Uterus (tissue), 4 donors: ENCODE data around the gene MYD88. TPM values are rescaled to one million over a fixed set of nuclear protein-coding genes. Genes with fewer than 3 reads are reported as not detected.
"Not testable (repeated sequence)": the region's sequence is repeated elsewhere in the genome, so short reads cannot be mapped to it uniquely, and the experiment has no call there.

Experiments used
- DNase-seq, 2 donors: peaks; one replicate each; pipeline ENCODE4 v3.0.0-alpha.2; 2019 to 2020
- H3K27ac ChIP-seq, 2 donors: fragments of 200-600 bp; sonication (generic); 1 replicate in 1 of 2; 2 replicates in 1 of 2; pipeline ENCODE4 v1.5.1; 2016 to 2018
- H3K27me3 ChIP-seq, 2 donors: fragments of 200-600 bp; sonication (generic); one replicate each; pipeline ENCODE4 v1.5.1; 2018 to 2019; ENCODE audit warnings: control low read depth in 1 of 2
- H3K36me3 ChIP-seq, 2 donors: fragments of 200-600 bp; sonication (generic); one replicate each; pipeline ENCODE4 v1.5.1; 2019; ENCODE audit warnings: control low read depth in 1 of 2
- H3K4me1 ChIP-seq, 2 donors: fragments of 200-600 bp; sonication (generic); one replicate each; pipeline ENCODE4 v1.5.1; 2018 to 2019; ENCODE audit warnings: control low read depth in 1 of 2
- H3K4me3 ChIP-seq, 2 donors: fragments of 200-600 bp; sonication (generic); 1 replicate in 1 of 2; 2 replicates in 1 of 2; pipeline ENCODE4 v1.5.1; 2018 to 2019; ENCODE audit warnings: mild to moderate bottlenecking in 1 of 2
- H3K9me3 ChIP-seq, 2 donors: fragments of 200-600 bp; sonication (generic); one replicate each; pipeline ENCODE4 v1.5.1; 2019; ENCODE audit warnings: control low read depth in 1 of 2
- POLR2A ChIP-seq, 2 donors: fragments of 450-650 bp; IDR thresholded peaks; one replicate each; pipeline ENCODE4 v1.6.1; 2016; ENCODE audit warnings: antibody characterized with exemption in 2 of 2, mild to moderate bottlenecking in 1 of 2, moderate library complexity in 1 of 2
- intact Hi-C: fragments of 100-400 bp; cut with DNase I; formaldehyde crosslinking; loops from one replicate; pipeline ENCODE4 v1.15.1; 2023; ENCODE audit warnings: low total_unique reads
- total RNA-seq, 4 donors: library from RNA; depleted of rRNA in 3 of 4; stranded (reverse); fragments of >200 nt in 3 of 4; gene quantifications; one replicate each; pipeline versions ENCODE4 v1.1.0 to v1.2.4, GENCODE V29; 2014 to 2023
- TF ChIP-seq, protein P1 (sequence below), 4 experiments: fragments of 200-600 bp in 2 of 4; fragments of 450-650 bp in 2 of 4; sonication (generic) in 2 of 4; IDR thresholded peaks; one replicate each; pipeline ENCODE4 v1.5.1; 2016 to 2019; ENCODE audit warnings: antibody characterized with exemption in 4 of 4, mild to moderate bottlenecking in 2 of 4, moderate library complexity in 1 of 4
- donor health status: DM: yes; HTN: yes; CAD: no.

The MYD88 gene
- total RNA-seq, 4 donors from 2014 or later: 2.0 to 30.9 (median 22.3) TPM

DNA sequence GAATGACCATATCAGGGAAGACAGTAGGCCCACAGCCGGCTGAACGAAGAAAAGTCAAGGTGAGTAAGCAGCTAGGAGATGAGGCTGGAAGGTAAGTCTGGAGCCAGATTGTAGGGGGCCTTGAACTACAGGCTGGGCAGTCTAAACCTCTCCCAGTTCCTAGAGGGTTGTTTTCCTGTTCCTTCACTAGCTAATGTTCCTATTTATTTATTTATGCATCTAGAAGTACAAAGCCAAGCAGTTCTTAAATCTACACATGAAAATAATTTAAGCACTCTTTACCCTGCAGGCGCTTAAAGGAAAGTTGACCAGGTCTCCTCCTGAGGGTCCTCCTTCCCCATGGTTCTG, 5.3 kb upstream of the MYD88 start:
- TF ChIP-seq, protein P1, sequence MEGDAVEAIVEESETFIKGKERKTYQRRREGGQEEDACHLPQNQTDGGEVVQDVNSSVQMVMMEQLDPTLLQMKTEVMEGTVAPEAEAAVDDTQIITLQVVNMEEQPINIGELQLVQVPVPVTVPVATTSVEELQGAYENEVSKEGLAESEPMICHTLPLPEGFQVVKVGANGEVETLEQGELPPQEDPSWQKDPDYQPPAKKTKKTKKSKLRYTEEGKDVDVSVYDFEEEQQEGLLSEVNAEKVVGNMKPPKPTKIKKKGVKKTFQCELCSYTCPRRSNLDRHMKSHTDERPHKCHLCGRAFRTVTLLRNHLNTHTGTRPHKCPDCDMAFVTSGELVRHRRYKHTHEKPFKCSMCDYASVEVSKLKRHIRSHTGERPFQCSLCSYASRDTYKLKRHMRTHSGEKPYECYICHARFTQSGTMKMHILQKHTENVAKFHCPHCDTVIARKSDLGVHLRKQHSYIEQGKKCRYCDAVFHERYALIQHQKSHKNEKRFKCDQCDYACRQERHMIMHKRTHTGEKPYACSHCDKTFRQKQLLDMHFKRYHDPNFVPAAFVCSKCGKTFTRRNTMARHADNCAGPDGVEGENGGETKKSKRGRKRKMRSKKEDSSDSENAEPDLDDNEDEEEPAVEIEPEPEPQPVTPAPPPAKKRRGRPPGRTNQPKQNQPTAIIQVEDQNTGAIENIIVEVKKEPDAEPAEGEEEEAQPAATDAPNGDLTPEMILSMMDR (IDR thresholded peaks at IDR 0.05): no peak
- no peak for TF ChIP-seq POLR2A (IDR thresholded peaks at IDR 0.05)
- Histone ChIP-seq H3K27ac (no peak overlapping the region), H3K4me3 (no peak overlapping the region), H3K4me1 (no peaks in the 10 kb centered on the region), H3K9me3 (no peaks in the 10 kb centered on the region), H3K36me3 (no peaks in the 10 kb centered on the region), H3K27me3 (no peaks in the 10 kb centered on the region)
- DNase-seq: no peak
- intact Hi-C loops: no loop called here

DNA sequence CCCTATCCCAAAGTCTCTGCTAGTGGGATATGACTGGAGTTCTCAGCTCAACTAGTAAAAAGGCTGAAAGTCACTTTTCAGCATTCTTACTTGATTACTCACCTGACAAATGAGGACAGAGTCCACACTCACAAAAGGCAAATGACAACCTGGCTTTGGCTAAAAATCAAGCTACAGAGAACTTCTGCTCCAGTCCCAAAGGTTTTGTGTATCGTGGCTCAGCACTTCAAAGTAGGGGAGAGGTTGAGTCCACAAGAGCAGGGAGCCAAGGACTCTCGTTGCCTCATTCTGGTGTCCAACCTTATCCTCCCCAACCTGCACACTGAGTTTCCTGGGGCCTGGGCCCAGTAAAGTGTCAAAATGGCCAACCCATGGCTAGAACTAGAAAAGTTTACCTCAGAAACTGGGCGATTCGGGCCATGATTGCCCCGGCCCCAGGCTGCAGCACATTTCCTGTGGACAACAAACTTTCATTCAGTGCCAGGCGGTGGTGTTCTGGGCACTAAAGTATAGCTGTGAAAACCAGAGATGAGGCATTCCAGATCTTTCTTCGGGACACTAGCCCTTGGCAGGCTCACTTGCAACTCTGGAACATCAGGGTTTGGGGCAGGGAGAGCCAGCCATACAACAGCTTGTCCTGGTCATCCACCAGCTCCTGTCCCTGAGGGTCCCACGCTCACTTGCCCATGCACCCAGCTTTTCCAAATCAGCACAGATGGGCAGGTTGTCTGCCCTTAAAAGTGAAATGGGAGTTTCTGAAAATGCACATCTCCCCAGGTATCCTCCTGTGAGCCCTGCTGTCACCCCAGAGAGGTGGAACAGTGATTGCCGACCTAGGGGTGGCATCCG, 4.7 kb upstream of the MYD88 start:
- DNase-seq: no peak
- Histone ChIP-seq H3K36me3 (no peaks in the 10 kb centered on the region), H3K27ac (no peak overlapping the region), H3K4me1 (no peaks in the 10 kb centered on the region), H3K9me3 (no peaks in the 10 kb centered on the region), H3K4me3 (no peak overlapping the region), H3K27me3 (no peaks in the 10 kb centered on the region)
- no peak for TF ChIP-seq POLR2A (IDR thresholded peaks at IDR 0.05)
- TF ChIP-seq, protein P1 (IDR thresholded peaks at IDR 0.05): no peak
- intact Hi-C loops: loop anchor here (2.0 kb wide), 1 partner anchor 33 kb away; no protein-coding TSS in a partner anchor

DNA sequence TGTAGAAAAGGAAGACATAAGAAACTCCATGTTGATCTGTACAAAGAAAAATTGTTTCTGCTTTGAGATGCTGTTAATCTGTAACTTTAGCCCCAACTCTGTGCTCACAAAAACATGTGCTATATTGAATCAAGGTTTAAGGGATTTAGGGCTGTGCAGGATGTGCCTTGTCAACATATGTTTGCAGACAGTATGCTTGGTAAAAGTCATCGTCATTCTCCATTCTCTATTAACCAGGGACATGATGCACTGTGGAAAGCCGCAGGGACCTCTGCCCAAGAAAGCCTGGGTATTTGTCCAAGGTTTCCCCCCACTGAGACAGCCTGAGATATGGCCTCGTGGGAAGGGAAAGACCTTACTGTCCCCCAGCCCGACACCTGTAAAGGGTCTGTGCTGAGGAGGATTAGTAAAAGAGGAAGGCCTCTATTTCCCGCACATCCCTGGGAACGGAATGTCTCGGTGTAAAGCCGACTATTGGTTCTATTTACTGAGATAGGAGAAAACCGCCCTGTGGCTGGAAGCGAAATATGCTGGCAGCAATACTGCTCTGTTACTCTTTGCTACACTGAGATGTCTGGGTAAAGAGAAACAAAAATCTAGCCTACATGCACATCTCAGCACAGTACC, 3.8 kb upstream of the MYD88 start:
- not testable (repeated sequence) for DNase-seq, H3K27me3 ChIP-seq, H3K27ac ChIP-seq, H3K36me3 ChIP-seq, H3K4me3 ChIP-seq, H3K9me3 ChIP-seq, H3K4me1 ChIP-seq
- intact Hi-C loops: loop anchor here (2.0 kb wide), 1 partner anchor 32 kb away; no protein-coding TSS in a partner anchor

DNA sequence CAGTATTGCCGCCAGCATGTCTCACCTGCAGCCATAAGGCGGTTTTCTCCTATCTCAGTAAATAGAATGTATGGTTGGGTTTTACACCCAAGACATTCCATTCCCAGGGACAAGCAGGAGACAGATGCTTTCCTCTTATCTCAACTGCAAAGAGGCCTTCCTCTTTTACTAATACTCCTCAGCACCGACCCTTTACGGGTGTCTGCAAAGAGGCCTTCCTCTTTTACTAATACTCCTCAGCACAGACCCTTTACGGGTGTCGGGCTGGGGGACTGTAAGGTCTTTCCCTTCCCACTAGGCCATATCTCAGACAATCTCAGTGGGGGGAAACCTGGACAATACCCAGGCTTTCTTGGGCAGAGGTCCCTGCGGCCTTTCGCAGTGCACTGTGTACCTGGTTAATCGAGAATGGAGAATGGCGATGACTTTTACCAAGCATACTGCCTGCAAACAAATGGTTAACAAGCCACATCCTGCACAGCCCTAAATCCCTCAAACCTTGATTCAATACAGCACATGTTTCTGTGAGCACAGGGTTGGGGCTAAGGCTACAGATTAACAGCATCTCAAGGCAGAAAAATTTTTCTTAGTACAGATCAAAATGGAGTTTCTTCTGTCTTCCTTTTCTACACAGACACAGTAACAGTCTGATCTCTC, 2.7 kb upstream of the MYD88 start:
- H3K4me3 ChIP-seq: peak overlapping the region; percentile 46 to 78
- H3K9me3 ChIP-seq, H3K27ac ChIP-seq, DNase-seq, H3K27me3 ChIP-seq, H3K36me3 ChIP-seq, H3K4me1 ChIP-seq: not testable (repeated sequence)
- intact Hi-C loops: loop anchor here (2.0 kb wide), 1 partner anchor 31 kb away; no protein-coding TSS in a partner anchor

DNA sequence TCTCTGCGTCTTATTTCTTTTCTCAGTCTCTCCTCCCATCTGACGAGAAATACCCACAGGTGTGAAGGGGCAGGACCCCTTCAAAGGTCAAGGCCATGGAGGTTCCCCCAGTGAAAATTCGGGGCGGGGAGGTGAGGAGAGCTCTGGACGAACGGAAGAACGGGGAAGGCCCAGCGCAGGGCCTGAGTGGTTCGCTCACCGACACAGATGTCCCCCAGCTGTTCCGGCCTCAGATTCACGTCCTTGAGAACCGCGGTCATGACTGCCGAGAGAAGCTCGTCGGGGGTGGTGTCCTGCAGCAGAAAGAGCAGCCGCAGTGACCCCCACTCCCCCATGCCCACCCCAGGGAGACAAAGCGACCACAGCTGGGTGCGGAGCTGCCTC, 2.1 kb upstream of the MYD88 start:
- Histone ChIP-seq H3K4me3 (peak overlapping the region; percentile 46 to 78), H3K9me3 (no peaks in the 10 kb centered on the region), H3K27me3 (no peaks in the 10 kb centered on the region), H3K27ac (peak overlapping the region; percentile 48 to 68), H3K4me1 (no peaks in the 10 kb centered on the region), H3K36me3 (no peaks in the 10 kb centered on the region)
- intact Hi-C loops: no loop called here
- DNase-seq: no peak
- TF ChIP-seq, protein P1 (IDR thresholded peaks at IDR 0.05): no peak
- no peak for TF ChIP-seq POLR2A (IDR thresholded peaks at IDR 0.05)
